SKM-1 (cell line): Measurements from ENCODE around the gene EPS8L2.
"Not testable (repeated sequence)": the region's sequence is repeated elsewhere in the genome, so short reads cannot be mapped to it uniquely, and the experiment has no call there.

ENCODE experiments used
- DNase-seq: peaks from one replicate; lab custom pipeline; 2025; ENCODE audit not compliant: unreplicated experiment; lab: John Stamatoyannopoulos, UW

The EPS8L2 gene

DNA sequence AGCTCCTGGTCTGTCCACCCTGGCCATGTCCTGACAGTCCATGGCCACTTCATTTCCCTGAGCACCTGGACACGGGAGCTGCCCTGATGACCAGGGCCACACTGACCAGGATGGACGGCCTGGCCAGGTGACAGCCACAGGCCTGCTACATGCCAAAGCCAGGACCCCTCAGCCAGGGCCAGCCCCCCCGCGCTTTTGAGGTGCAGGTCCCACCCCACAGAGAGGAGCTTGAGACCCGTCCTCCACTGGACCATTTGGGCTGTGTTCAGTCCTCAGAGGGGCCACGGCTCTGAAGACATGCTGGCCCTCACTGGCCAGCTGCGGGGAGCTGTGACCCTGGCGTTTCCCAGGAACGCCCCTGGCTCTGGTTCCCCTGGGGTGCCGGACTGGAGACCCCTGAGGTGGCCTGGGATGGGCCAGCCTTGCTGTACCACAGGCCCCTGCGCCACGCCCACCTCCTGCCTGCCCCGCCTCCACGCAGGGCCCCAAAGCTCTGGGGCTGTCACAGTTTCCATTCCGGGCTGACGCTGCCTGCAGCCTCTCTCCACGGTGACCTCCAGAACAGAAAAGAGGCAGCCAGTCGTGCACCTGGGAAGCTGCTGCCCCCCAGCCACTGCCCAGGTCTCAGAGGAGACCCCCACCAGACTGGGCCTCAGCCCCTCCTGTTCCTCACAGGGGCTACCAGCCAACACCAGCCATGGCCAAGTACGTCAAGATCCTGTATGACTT, 18.2 kb downstream of the EPS8L2 start:
- no peak for DNase-seq

DNA sequence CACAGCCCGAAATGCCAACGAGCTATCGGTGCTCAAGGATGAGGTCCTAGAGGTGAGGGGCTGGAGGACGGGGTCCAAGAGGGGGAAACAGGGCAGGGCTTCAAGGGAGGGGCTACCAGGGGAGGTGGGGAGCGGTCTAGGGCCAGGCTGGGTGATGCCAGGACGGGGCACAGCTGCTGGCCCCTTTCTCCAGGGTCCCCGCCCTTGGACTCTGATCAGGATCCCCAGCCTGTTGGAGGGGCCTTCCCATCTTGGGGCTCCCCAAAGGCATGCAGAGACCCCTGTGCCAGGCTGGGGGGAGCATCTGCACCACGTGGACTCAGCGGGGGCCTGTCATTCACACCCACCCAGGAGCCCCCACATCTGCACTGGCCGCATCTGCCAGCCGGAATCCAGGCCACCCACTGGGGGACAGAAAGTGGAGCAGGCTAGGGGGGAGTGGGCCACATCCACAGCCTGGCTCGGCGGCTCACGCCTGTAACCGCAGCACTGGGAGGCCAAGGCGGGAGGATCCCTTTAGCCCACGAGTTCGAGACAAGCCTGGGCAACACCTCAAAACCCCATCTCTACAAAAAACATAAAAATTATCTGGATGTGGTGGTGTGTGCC, 18.9 kb downstream of the EPS8L2 start:
- DNase-seq: no peak

DNA sequence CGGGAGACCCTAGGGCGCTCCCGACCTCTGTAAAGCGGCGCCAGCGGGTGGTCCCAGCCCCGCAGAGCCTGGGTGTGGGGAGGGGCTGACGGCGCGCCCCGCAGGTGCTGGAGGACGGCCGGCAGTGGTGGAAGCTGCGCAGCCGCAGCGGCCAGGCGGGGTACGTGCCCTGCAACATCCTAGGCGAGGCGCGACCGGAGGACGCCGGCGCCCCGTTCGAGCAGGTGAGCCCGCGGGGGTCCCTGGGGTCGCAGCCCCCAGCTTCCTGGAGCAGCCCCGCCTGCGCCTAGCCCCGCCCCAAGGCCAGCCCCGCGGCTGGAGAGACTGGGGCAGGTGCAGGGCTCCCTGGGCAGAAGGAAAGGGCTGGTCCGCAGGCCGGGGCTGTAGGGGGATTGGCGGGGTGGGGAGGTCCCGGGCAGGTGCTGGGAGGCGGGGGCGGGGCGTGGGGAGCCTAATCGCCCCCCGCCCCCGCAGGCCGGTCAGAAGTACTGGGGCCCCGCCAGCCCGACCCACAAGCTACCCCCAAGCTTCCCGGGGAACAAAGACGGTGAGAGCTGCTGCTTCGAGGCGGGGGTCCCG, 19.7 kb downstream of the EPS8L2 start:
- DNase-seq: no peak

DNA sequence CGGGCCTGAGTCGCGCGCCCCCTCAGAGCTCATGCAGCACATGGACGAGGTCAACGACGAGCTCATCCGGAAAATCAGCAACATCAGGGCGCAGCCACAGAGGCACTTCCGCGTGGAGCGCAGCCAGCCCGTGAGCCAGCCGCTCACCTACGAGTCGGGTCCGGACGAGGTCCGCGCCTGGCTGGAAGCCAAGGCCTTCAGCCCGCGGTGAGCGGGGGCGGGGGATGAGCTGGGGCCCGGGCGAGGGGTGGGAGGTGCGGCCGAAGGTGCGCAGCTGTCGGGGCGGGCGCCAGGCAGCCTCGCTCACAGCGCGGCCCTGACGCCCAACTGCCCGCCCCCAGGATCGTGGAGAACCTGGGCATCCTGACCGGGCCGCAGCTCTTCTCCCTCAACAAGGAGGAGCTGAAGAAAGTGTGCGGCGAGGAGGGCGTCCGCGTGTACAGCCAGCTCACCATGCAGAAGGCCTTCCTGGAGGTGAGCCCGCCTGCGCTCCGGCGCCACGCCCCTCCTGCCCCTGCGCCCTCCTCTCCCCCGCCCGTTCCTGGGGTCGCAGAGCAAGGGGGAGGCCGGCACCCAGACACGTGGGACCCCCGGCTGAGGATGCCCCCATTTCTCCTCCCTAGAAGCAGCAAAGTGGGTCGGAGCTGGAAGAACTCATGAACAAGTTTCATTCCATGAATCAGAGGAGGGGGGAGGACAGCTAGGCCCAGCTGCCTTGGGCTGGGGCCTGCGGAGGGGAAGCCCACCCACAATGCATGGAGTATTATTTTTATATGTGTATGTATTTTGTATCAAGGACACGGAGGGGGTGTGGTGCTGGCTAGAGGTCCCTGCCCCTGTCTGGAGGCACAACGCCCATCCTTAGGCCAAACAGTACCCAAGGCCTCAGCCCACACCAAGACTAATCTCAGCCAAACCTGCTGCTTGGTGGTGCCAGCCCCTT, 20.5 kb downstream of the EPS8L2 start:
- no peak for DNase-seq

DNA sequence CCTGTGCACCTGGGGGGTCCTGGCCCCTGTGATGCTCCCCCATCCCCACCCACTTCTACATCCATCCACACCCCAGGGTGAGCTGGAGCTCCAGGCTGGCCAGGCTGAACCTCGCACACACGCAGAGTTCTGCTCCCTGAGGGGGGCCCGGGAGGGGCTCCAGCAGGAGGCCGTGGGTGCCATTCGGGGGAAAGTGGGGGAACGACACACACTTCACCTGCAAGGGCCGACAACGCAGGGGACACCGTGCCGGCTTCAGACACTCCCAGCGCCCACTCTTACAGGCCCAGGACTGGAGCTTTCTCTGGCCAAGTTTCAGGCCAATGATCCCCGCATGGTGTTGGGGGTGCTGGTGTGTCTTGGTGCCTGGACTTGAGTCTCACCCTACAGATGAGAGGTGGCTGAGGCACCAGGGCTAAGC, 21.3 kb downstream of the EPS8L2 start:
- no peak for DNase-seq

DNA sequence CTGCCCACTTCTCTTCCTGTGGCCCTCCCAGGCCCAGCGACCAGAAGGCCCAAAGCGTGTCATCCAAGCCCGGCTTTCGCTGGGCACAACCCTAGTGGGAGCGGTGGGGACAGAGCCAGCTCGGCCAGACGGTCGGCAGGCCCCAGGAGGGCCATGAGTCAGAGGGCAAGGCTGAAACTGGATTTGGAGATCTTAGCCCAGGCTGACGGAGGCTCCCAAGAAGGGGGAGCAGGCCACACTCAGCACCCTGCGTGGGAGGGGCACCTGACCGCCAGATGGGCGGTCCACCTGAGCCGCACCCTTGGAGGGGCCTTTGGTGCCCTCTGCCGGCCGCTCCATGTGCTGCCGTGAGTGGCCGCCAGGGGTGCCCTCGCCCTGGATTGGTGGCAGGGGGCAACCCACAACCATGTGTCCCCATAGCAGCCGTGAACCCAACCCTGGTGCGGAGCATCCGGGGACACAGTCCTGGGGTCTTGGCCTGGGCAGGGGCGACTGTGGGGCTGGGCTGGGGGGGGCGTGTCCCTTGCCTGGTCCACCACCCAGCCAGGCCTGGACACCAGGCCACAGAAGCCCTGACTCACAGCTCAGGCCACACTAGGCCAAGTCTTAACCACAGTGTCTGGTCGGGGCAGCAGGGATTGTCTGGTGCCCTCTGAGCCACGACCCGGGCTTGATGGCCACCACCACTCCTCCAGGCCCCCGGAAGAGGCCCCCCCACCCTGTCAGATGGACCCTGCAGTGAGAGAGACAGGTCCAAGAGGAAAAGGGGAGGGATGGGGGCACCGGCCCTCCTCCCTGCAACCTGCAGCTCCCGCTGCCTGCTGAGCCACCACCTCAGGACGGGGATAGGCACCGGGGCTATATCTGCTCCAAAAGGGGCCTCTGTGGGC, 22.1 kb downstream of the EPS8L2 start:
- DNase-seq: peak; percentile 47

DNA sequence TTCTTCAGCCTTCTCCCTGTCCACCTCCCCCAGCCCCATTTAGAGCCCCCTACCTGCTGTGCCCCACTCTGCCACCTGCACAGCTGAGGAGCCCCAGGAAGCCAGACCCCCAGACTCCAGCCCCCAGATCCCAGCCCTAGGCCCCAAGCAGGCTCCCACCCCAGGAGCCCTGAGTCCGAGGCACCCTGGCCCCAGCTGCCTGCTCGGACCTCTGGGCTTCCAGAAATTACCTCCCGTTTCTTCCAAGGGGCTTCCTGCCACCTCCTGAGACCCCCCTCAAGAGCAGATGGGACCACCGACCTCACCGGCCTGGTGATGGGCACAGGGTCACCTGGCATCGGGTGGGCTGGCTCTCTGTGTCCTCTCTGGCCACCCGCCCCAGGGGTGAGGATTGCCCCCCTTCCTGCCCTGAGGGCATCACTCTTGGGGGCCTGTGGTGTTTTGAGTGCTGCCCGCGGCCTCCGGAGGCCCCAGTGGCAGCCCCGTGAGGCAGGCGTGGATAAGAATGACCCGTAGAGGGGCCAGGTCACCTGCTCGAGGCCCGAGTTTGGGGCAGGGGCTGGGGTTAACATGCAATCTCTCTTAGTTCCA, 23.0 kb downstream of the EPS8L2 start:
- no peak for DNase-seq

DNA sequence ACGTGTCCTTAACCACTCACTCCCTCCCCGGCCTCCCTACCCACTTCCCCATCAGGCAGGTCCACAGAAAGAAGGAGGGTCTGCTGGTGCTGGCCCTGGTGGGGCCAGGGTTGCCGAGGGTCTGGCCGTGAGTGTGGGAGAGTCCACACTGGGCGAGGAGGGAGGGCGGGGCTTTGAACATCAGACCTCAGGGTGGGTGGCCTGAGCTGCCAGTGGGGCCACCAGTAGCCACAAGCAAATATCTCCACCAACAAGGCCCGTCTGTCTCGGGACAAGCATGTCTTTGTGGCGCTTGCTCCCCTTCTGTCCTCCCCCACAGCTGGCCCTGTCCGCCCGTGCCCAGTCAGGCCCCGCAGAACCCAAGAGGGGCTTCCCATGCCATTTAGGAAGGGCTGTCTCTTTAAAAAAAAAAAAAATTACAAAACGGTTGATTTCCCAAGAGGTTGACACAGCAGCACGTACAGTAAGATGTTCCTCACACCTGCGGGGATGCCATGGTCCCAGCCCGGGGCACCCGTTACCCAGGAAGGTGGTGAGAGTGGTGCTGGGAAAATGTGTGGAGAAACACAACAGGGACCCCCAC, 23.6 kb downstream of the EPS8L2 start:
- DNase-seq: no peak

DNA sequence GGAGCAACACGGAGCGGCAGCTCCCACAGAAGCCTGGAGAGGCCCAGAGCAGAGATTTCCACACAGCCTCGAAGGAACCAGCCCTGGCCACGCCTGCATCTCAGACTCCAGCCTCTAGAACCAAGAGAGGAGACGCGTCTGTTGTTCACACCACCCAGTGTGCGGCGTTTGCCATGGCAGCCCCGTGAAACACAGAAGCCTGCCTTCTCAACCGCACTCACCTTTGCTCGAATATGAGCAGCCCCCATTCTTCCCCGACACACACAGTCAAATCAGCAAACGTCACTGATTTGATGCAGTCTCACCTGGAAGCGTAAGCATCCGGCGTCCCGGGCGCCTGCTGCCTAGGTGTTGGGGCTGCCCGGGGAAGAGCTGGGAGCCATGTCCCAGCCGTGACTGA, 27.0 kb downstream of the EPS8L2 start:
- DNase-seq: no peak

DNA sequence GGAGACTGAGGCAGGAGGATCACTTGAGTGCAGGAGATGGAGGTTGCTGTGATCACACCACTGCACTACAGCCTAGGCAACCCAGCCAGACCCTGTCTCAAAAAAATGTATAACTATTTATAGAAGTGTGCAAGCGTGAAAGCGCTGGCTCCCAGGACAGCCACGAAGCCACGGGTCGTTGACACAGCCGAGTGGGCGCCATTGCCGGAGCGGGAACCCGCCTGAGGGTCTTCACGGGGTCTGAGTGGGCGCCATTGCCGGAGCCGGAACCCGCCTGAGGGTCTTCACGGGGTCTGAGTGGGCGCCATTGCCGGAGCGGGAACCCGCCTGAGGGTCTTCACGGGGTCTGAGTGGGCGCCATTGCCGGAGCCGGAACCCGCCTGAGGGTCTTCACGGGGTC, 28.5 kb downstream of the EPS8L2 start:
- not testable (repeated sequence) for DNase-seq

DNA sequence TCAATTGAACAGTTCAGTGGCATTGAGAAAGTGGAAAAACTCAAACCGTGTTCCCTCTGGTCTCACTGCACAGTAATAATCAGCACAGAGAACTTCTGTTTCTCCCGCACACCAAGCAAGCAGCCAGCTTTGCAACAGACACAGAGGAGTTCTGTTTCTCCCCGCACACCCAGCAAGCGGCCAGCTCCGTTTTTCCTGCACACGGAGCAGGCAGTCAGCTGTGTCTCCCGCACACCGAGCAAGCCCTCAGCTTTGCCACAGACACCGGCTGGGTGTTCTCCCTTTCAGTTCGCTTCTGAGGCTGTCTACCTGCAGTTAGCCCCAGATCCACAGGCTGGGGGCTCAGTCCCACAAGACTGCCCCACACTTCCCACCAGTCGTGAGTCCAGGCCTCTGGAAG, 31.3 kb downstream of the EPS8L2 start:
- DNase-seq: no peak

DNA sequence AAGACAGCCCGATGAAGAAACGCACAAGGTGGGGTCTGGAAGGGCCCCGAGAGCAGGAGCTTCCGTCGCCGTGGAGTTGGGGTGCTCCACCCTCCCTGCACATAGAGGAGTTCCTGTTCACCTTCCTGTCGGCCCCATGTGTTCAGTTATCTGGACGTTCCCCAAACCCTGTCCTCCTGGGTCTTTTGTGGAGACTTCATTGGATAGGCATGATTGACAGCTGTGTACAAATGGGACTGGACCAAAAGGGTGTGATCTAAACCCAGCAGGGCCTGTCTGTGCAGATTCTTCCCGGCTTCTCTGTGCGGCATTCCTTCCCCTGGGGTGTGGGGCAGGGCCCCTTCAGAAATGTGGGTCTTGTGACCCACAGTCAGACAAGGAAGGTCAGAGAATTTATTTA, 31.9 kb downstream of the EPS8L2 start:
- DNase-seq: not testable (repeated sequence)

DNA sequence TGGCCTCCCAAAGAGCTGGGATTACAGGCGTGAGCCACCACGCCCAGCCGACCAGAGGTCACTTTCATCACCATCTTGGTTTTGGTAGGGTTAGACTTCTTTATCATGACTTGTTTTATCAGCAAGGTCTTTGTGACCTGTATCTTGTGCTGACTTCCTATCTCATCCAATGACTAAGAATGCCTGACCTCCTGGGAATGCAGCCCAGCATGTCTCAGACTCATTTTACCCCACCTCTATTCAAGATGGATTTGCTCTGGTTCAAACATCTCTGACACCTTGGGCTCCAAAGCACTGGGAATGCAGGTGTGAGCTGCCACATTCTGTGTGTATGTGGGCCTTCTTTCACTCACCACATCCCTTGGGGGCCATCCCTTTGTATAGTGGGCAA, 36.1 kb downstream of the EPS8L2 start:
- DNase-seq: no peak

DNA sequence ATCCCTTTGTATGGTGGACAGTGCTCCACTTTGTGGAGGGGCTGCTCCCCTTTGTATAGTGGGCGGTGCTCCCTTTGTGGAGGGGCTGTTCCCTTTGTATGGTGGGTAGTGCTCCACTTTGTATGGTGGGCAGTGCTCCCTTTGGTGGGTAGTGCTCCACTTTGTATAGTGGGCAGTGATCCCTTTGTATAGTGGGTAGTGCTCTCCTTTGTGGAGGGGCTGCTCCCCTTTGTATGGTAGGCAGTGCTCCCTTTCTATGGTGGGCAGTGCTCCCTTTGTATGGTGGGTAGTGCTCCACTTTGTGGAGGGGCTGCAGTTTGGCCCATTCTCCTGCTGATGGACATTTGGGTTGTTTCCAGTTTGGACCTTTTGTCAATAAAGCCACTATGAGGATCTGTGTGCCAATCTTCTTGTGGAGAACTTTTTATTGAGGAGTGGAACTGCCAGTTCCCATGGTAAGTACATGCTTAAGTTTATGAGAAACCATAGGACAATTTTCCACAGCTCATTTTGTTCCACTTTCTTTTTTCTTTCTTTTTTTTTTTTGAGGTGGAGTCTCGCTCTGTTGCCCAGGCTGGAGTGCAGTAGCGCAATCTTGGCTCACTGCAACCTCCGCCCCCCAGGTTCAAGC, 36.7 kb downstream of the EPS8L2 start:
- no peak for DNase-seq

DNA sequence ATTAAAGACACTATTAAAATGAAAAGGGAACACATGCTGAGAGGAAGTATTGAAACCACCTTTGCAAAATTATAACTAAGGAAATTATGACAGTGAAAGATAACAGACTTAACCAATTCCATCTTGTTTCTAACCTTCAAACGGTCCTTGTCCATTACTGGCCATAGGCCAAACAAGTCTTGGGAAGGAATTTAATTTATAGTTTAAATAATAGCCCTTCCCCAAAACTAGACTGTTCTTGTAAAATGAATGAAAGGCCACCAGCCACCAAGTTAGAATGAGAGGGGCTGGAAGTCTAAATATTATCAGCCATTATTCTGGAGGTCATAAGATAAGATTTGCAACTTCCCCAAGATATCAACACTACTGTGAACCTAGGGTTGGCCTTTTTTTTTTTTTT, 39.4 kb downstream of the EPS8L2 start:
- no peak for DNase-seq

DNA sequence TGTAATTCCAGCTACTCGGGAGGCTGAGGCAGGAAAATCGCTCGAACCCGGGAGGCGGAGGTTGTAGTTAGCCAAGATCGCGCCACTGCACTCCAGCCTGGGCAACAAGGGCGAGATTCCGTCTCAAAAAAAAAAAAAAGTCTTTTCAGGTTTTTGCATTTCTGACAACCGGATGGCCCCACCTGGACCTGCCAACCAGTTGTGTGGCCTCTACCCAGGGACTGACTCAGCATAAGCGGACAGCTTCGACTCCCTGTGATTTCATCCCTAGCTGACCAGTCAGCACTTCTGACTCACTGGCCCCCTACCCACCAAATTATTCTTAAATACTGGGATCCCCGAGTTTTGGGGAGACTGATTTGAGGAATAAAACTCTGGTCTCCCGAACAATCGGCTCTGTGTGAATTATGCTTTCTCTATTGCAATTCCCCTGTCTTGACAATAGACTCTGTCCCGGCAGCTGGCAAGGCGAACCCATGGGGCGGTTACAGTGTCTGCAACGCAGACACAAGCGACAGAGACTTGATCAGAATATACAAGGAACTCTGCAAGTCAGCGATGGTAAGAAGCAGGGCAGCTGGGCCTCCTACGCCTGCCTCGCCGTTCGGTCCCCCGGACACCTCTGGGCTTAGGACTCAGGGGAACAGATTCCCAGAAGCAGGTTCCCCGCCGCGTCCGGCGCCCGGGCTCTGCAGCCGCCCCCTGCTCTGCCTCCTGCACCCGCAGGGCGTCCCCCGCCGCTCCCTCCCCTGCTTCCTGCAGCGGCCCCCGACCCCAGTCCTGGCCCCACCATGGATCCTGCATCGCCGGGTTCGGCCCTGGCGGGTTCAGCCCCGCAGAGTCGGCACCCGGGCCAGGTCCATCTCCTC, 40.5 kb downstream of the EPS8L2 start:
- DNase-seq: no peak

DNA sequence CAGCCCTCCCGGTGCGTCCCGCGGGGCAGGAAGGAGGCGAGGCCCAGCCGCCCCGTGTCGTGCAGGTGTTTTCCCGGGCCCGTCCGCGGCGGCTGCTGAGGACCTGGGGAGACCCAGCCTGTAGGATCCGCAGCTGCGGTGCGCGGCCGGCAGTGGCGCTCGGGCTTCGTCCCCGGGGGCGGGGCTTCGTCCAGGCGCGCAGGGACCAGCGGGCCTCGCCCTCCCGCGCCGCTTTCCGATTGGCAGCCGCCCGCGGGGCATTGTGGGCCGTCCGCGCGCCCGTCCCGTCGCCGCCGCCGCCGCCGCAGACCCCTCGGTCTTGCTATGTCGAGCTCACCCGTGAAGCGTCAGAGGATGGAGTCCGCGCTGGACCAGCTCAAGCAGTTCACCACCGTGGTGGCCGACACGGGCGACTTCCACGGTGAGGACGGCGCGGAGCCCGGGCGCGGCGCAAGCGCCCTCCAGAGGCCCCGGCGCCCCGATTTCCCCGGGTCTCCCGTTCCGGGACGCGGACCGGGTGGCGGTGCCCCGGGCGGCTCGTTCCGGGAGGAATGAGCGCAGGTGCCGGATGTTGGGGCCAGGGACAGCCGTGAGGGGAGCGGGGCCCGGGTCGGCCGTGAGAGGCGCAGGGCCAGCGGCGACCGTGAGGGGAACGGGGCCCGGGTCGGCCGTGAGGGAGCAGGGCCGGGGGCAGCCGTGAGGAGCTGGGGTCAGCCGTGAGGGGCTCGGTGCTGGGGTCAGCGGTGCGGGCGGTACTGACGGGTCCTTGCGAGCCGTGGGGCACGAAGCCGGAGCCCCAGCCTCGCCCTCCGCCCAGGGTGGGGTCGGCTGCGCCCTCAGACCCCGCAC, 41.4 kb downstream of the EPS8L2 start, which contains the start of gene TALDO1:
TSS of gene TALDO1 (plus strand) at position 307 of the 849 bp plus-strand sequence. CDS start at position 325, 18 bp downstream.
- peak; percentile 86 for DNase-seq
